PC-3 (cell line): ENCODE results near the gene GFRA3. TPM values are rescaled to one million over a fixed set of nuclear protein-coding genes. Genes with fewer than 3 reads are reported as not detected.

Experiments
- ATAC-seq: fragments of 200-7000 bp; cut with Tn5 transposase; 2 replicates; pipeline ENCODE4 v1.9.1; 2020; ENCODE audit warnings: mild to moderate bottlenecking, moderate library complexity
- BruUV-seq: library from RNA; stranded (reverse); fragments of 400-500 nt; replicated peaks from 2 replicates; lab custom pipeline; 2021; lab: Mats Ljungman, UMichigan
- CTCF ChIA-PET: fragments of 300-600 bp; sonication (Branson Sonifier 250); formaldehyde crosslinking; loops from one replicate; lab custom pipeline; 2022; ENCODE audit warnings: antibody characterized with exemption; lab: Charles Lee
- POLR2A ChIA-PET: fragments of 300-600 bp; sonication (Branson Sonifier 250); formaldehyde crosslinking; loops from one replicate; lab custom pipeline; 2022; ENCODE audit warnings: antibody characterized with exemption; ENCODE audit not compliant: unreplicated experiment; lab: Charles Lee
- DNase-seq: peaks from one replicate; pipeline ENCODE4 v3.0.0-alpha.2; 2015
- H2AFZ ChIP-seq: fragments of 300-600 bp; sonication (generic); 2 replicates; pipeline ENCODE4 v1.6.0; 2016; ENCODE audit warnings: antibody characterized with exemption, low read length
- H3F3A ChIP-seq: fragments of 300-600 bp; sonication (generic); one replicate; pipeline ENCODE4 v1.6.0; 2017; ENCODE audit warnings: antibody characterized with exemption, low read length, control low read depth, mild to moderate bottlenecking; ENCODE audit not compliant: unreplicated experiment
- H3K27ac ChIP-seq: fragments of 300-600 bp; sonication (generic); 2 replicates; pipeline ENCODE4 v1.5.1; 2016; ENCODE audit warnings: mild to moderate bottlenecking, low read length
- H3K27me3 ChIP-seq: fragments of 300-600 bp; sonication (generic); 2 replicates; pipeline ENCODE4 v1.6.1; 2016; ENCODE audit warnings: low read length, mixed read lengths
- H3K36me3 ChIP-seq: fragments of 300-600 bp; sonication (generic); 2 replicates; pipeline ENCODE4 v1.6.1; 2016; ENCODE audit warnings: low read depth, mixed run types, low read length, mixed read lengths
- H3K4me1 ChIP-seq: fragments of 300-600 bp; sonication (generic); 2 replicates; pipeline ENCODE4 v1.5.1; 2016; ENCODE audit warnings: low read length; ENCODE audit not compliant: insufficient read depth
- H3K4me2 ChIP-seq: fragments of 300-600 bp; sonication (generic); 2 replicates; pipeline ENCODE4 v1.6.0; 2016; ENCODE audit warnings: low read length
- H3K4me3 ChIP-seq: fragments of 300-600 bp; sonication (generic); 2 replicates; pipeline ENCODE4 v1.5.1; 2016; ENCODE audit warnings: mild to moderate bottlenecking, low read length, mixed read lengths
- H3K79me2 ChIP-seq: fragments of 300-600 bp; sonication (generic); 2 replicates; pipeline ENCODE4 v1.6.1; 2017; ENCODE audit warnings: low read length, mixed read lengths
- H3K9ac ChIP-seq: fragments of 300-600 bp; sonication (generic); 2 replicates; pipeline ENCODE4 v1.6.0; 2016; ENCODE audit warnings: mild to moderate bottlenecking, low read length
- H3K9me2 ChIP-seq: fragments of 300-600 bp; sonication (generic); replicated peaks from 2 replicates; pipeline ENCODE4 v1.6.1; 2016; ENCODE audit warnings: mixed run types, low read length, mixed read lengths
- H3K9me3 ChIP-seq: fragments of 300-600 bp; sonication (generic); 2 replicates; pipeline ENCODE4 v1.6.1; 2016; ENCODE audit warnings: low read length, mixed read lengths
- H4K20me1 ChIP-seq: fragments of 300-600 bp; sonication (generic); 2 replicates; pipeline ENCODE4 v1.6.1; 2016; ENCODE audit warnings: low read length, mixed read lengths
- EZH2 ChIP-seq: fragments of 300-600 bp; sonication (generic); IDR thresholded peaks from one replicate; pipeline ENCODE4 v1.6.1; 2017; ENCODE audit warnings: antibody characterized with exemption, mild to moderate bottlenecking, low read length; ENCODE audit not compliant: unreplicated experiment
- EZH2phosphoT487 ChIP-seq: fragments of 300-600 bp; sonication (generic); IDR thresholded peaks from 2 replicates; pipeline ENCODE4 v1.6.1; 2018; ENCODE audit warnings: mild to moderate bottlenecking, antibody characterized with exemption, low read length, borderline replicate concordance
- intact Hi-C: fragments of 100-400 bp; cut with micrococcal nuclease; formaldehyde crosslinking; loops from 2 replicates; pipeline ENCODE4 v1.9.0; 2023
- total RNA-seq: library from RNA; depleted of rRNA; stranded (reverse); fragments of >200 nt; gene quantifications from 2 replicates; pipeline ENCODE4 v1.2.3, GENCODE V29; 2014
- TF ChIP-seq, protein P1 (sequence below): fragments of 300-600 bp; sonication (generic); conservative IDR thresholded peaks from 2 replicates; pipeline ENCODE4 v1.5.1; 2017; ENCODE audit warnings: antibody characterized with exemption, low read depth, mild to moderate bottlenecking, low read length

GFRA3 gene
- total RNA-seq, 1 experiment from 2014 or later, result not detected

DNA sequence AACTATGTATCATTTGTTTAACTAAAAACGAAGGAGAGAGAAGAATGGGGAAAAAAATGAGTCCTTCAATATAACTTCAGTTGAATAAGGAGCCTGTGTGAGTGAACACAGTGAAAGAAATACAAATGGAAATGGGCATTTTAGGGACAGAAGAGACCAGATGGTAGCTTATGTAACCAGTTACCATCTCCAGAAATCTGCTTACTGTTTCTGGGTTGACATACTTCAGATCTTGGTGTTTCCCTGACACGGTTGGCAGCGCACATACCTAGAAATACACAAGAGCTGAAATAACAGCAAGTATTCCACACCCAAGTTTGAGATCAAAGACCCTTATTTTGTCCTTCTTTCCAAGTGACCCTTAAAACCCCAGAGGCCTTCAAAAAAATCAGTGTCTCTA lies 14.9 kb upstream of the GFRA3 start:
- no peak overlapping the region for H3K9ac ChIP-seq
- H2AFZ ChIP-seq, result no peak overlapping the region
- CTCF ChIA-PET, result no interaction called here
- DNase-seq (no peak), ATAC-seq (no peak)
- no peaks in the 10 kb centered on the region for H3K4me1 ChIP-seq
- POLR2A ChIA-PET, result no interaction called here
- no peak overlapping the region for H3K27ac ChIP-seq
- H3K4me3 ChIP-seq, result no peak overlapping the region
- H3K36me3 ChIP-seq, result no peaks in the 10 kb centered on the region
- no TSS peak for BruUV-seq
- intact Hi-C loops, result no loop called here
- H3K27me3 ChIP-seq, result no peaks in the 10 kb centered on the region
- no peaks in the 10 kb centered on the region for H3K9me3 ChIP-seq
- no peaks in the 10 kb centered on the region for H4K20me1 ChIP-seq
- TF ChIP-seq, protein P1, sequence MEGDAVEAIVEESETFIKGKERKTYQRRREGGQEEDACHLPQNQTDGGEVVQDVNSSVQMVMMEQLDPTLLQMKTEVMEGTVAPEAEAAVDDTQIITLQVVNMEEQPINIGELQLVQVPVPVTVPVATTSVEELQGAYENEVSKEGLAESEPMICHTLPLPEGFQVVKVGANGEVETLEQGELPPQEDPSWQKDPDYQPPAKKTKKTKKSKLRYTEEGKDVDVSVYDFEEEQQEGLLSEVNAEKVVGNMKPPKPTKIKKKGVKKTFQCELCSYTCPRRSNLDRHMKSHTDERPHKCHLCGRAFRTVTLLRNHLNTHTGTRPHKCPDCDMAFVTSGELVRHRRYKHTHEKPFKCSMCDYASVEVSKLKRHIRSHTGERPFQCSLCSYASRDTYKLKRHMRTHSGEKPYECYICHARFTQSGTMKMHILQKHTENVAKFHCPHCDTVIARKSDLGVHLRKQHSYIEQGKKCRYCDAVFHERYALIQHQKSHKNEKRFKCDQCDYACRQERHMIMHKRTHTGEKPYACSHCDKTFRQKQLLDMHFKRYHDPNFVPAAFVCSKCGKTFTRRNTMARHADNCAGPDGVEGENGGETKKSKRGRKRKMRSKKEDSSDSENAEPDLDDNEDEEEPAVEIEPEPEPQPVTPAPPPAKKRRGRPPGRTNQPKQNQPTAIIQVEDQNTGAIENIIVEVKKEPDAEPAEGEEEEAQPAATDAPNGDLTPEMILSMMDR, result no peak
- TF ChIP-seq EZH2, result no peak
- no peak for TF ChIP-seq EZH2phosphoT487
- no peaks in the 10 kb centered on the region for H3F3A ChIP-seq
- no peak overlapping the region for H3K4me2 ChIP-seq
- H3K79me2 ChIP-seq, result no peaks in the 10 kb centered on the region
- H3K9me2 ChIP-seq, result no peaks in the 10 kb centered on the region

GRCh38 chr5:138287246-138287645 lies 12.8 kb upstream of the GFRA3 start:
- H3K79me2 ChIP-seq, result no peaks in the 10 kb centered on the region
- intact Hi-C loops, result no loop called here
- no peak overlapping the region for H3K9ac ChIP-seq
- ChIA-PET POLR2A (no interaction called here), CTCF (no interaction called here)
- no peak overlapping the region for H2AFZ ChIP-seq
- no TSS peak for BruUV-seq
- ATAC-seq (no peak), DNase-seq (no peak)
- no peak overlapping the region for H3K4me3 ChIP-seq
- H3K4me2 ChIP-seq, result no peak overlapping the region
- H3K9me2 ChIP-seq, result no peaks in the 10 kb centered on the region
- TF ChIP-seq, protein P1, result no peak
- no peak for TF ChIP-seq EZH2phosphoT487
- no peaks in the 10 kb centered on the region for H3K4me1 ChIP-seq
- H3K36me3 ChIP-seq, result no peaks in the 10 kb centered on the region
- H4K20me1 ChIP-seq, result no peaks in the 10 kb centered on the region
- no peak overlapping the region for H3K27ac ChIP-seq
- H3K27me3 ChIP-seq, result no peaks in the 10 kb centered on the region
- H3F3A ChIP-seq, result no peaks in the 10 kb centered on the region
- no peaks in the 10 kb centered on the region for H3K9me3 ChIP-seq

DNA sequence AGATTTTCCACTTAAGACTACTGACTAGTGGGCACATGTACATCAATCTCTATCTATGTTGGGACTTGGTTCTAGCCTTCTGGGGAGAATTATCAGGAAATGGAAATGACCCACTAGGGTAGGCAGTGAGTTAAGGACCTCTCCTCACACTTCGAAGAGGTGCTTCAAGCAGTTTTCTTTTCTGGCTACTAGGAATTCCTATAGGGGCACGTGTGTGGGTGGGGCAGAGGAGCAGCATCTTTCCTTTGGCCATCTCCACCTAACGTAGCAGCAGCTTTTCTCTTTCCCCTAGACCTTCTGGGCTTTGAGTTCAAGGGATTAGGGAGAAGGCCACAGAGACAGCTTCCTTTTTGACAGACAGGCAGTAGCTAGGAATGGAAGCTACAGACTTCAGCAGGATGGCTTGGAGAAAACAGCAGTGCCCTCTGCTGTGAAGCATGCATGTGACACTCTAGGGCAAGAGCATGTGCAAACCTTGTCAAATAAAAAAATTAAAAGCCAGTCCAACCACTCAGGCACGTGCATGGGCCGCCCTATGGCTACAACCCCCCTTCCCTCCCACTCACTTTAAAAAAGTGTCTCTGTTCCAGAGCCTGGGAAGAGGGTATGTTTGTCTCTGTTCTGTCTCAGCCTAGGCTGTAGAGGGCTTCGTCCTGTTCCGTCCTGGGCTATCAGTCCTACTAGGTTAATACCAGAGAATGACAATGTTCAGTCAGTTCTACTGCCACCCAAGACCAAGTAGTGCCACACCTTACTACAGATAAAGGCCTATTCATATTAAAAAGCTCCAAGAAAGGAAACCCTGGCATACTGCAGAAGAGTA lies 8.7 kb upstream of the GFRA3 start:
- no TSS peak for BruUV-seq

More for the DNA sequence above, 8.7 kb upstream of the GFRA3 start:
- Histone ChIP-seq H3K4me2 (no peak overlapping the region), H2AFZ (no peak overlapping the region), H3K9ac (no peak overlapping the region), H3K9me3 (no peaks in the 10 kb centered on the region), H3K36me3 (no peaks in the 10 kb centered on the region), H3K27ac (no peak overlapping the region), H3K79me2 (no peaks in the 10 kb centered on the region), H4K20me1 (no peaks in the 10 kb centered on the region), H3K4me3 (no peak overlapping the region), H3K4me1 (no peaks in the 10 kb centered on the region), H3K9me2 (no peaks in the 10 kb centered on the region), H3K27me3 (no peaks in the 10 kb centered on the region), H3F3A (no peaks in the 10 kb centered on the region)
- no peak for TF ChIP-seq EZH2phosphoT487
- no peak for TF ChIP-seq EZH2
- TF ChIP-seq, protein P1, result peak; percentile 50
- DNase-seq (peak; percentile 30), ATAC-seq (peak; percentile 90)
- POLR2A ChIA-PET, result no interaction called here
- intact Hi-C loops, result loop anchor here (1.0 kb wide), 1 partner anchor 61 kb away; no protein-coding TSS in a partner anchor
- CTCF ChIA-PET, result interaction anchor here (0.6 to 1.0 kb wide), 3 partner anchors 18 to 60 kb away, joined by 3 to 7 read pairs (median 3); partner anchors contain the start of gene CDC25C
